Gastroesophageal sphincter (tissue), 3 donors: ENCODE measurements around the gene KIF17.

Experiments used
- EP300 ChIP-seq: sonication (generic); formaldehyde crosslinking; IDR thresholded peaks from one replicate; pipeline ENCODE4 v1.6.1; 2017; ENCODE audit warnings: antibody characterized with exemption, mild to moderate bottlenecking
- TF ChIP-seq, protein P1 (sequence below), 4 experiments: fragments of 200-600 bp in 2 of 4; fragments of 450-650 bp in 2 of 4; sonication (generic) in 1 of 4; IDR thresholded peaks; one replicate each; pipeline ENCODE4 v1.5.1; 2017 to 2019; ENCODE audit warnings: antibody characterized with exemption in 4 of 4, mild to moderate bottlenecking in 2 of 4, moderate library complexity in 2 of 4

GRCh38 chr1:20702416-20702815 is 15.4 kb downstream of the KIF17 start:
- TF ChIP-seq, protein P1, sequence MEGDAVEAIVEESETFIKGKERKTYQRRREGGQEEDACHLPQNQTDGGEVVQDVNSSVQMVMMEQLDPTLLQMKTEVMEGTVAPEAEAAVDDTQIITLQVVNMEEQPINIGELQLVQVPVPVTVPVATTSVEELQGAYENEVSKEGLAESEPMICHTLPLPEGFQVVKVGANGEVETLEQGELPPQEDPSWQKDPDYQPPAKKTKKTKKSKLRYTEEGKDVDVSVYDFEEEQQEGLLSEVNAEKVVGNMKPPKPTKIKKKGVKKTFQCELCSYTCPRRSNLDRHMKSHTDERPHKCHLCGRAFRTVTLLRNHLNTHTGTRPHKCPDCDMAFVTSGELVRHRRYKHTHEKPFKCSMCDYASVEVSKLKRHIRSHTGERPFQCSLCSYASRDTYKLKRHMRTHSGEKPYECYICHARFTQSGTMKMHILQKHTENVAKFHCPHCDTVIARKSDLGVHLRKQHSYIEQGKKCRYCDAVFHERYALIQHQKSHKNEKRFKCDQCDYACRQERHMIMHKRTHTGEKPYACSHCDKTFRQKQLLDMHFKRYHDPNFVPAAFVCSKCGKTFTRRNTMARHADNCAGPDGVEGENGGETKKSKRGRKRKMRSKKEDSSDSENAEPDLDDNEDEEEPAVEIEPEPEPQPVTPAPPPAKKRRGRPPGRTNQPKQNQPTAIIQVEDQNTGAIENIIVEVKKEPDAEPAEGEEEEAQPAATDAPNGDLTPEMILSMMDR (IDR thresholded peaks at IDR 0.05) = no peak
- TF ChIP-seq EP300 = no peak
